Neural progenitor cell (in vitro differentiated cells): ENCODE measurements around the gene HSPB1. TPM values are rescaled to one million over a fixed set of nuclear protein-coding genes. Genes with fewer than 3 reads are reported as not detected.

Source experiments
- DNase-seq: peaks from one replicate; pipeline ENCODE4 v3.0.0-alpha.2; 2016; ENCODE audit warnings: low spot score
- H2AFZ ChIP-seq: fragments of 200-600 bp; sonication (generic); replicated peaks from 2 replicates; pipeline ENCODE4 v1.6.1; 2016; ENCODE audit warnings: antibody characterized with exemption
- H3F3A ChIP-seq: fragments of 200-600 bp; sonication (generic); 2 replicates; pipeline ENCODE4 v1.6.1; 2016; ENCODE audit warnings: antibody characterized with exemption, low read depth
- H3K27ac ChIP-seq: fragments of 200-600 bp; sonication (generic); 2 replicates; pipeline ENCODE4 v1.5.1; 2016; ENCODE audit warnings: mild to moderate bottlenecking
- H3K27me3 ChIP-seq: fragments of 200-600 bp; sonication (generic); 2 replicates; pipeline ENCODE4 v1.6.1; 2016; ENCODE audit warnings: mild to moderate bottlenecking, moderate library complexity
- H3K36me3 ChIP-seq: fragments of 200-600 bp; sonication (generic); 2 replicates; pipeline ENCODE4 v1.5.1; 2016
- H3K4me1 ChIP-seq: fragments of 200-600 bp; sonication (generic); 2 replicates; pipeline ENCODE4 v1.6.1; 2016; ENCODE audit warnings: mixed run types
- H3K4me2 ChIP-seq: fragments of 200-600 bp; sonication (generic); 2 replicates; pipeline ENCODE4 v1.6.1; 2016
- H3K4me3 ChIP-seq: fragments of 200-600 bp; sonication (generic); 2 replicates; pipeline ENCODE4 v1.5.1; 2016
- H3K79me2 ChIP-seq: fragments of 200-600 bp; sonication (generic); 2 replicates; pipeline ENCODE4 v1.6.1; 2016; ENCODE audit warnings: low read depth
- H3K9ac ChIP-seq: fragments of 200-600 bp; sonication (generic); 2 replicates; pipeline ENCODE4 v1.6.1; 2016
- H3K9me3 ChIP-seq: fragments of 200-600 bp; sonication (generic); 2 replicates; pipeline ENCODE4 v1.5.1; 2016; ENCODE audit warnings: low read depth
- H4K20me1 ChIP-seq: fragments of 200-600 bp; sonication (generic); 2 replicates; pipeline ENCODE4 v1.6.1; 2016; ENCODE audit warnings: low read depth
- H3K27ac Mint-ChIP-seq: 3 replicates; pipeline ENCODE4 v1.8.0; 2021; ENCODE audit warnings: mixed read lengths
- H3K27me3 Mint-ChIP-seq: 2 replicates; pipeline ENCODE4 v1.8.0; 2022; ENCODE audit warnings: low read depth, mild to moderate bottlenecking, inconsistent platforms, moderate library complexity, mixed read lengths; ENCODE audit not compliant: insufficient read depth
- H3K36me3 Mint-ChIP-seq: 3 replicates; pipeline ENCODE4 v1.8.0; 2021; ENCODE audit warnings: mixed read lengths
- H3K4me1 Mint-ChIP-seq: 3 replicates; pipeline ENCODE4 v1.8.0; 2021; ENCODE audit warnings: mixed read lengths
- H3K4me3 Mint-ChIP-seq: 3 replicates; pipeline ENCODE4 v1.8.0; 2021; ENCODE audit warnings: mild to moderate bottlenecking, moderate library complexity, mixed read lengths
- H3K9me3 Mint-ChIP-seq: 3 replicates; pipeline ENCODE4 v1.8.0; 2020; ENCODE audit warnings: mixed read lengths
- EZH2 ChIP-seq: fragments of 200-600 bp; sonication (generic); IDR thresholded peaks from 2 replicates; pipeline ENCODE4 v1.6.1; 2017; ENCODE audit warnings: antibody characterized with exemption, mild to moderate bottlenecking, moderate library complexity
- EZH2phosphoT487 ChIP-seq: fragments of 200-600 bp; sonication (generic); IDR thresholded peaks from 2 replicates; pipeline ENCODE4 v1.6.1; 2017; ENCODE audit warnings: antibody characterized with exemption
- total RNA-seq: library from RNA; depleted of rRNA; stranded (reverse); fragments of >200 nt; gene quantifications from 2 replicates; pipeline ENCODE4 v1.2.3, GENCODE V29; 2015; ENCODE audit warnings: low replicate concordance
- TF ChIP-seq, protein P1 (sequence below): fragments of 200-600 bp; sonication (generic); IDR thresholded peaks from 2 replicates; pipeline ENCODE4 v1.5.1; 2017; ENCODE audit warnings: antibody characterized with exemption, mild to moderate bottlenecking

Gene HSPB1
- total RNA-seq: 9.7 and 20.8 TPM in 2 replicates

DNA sequence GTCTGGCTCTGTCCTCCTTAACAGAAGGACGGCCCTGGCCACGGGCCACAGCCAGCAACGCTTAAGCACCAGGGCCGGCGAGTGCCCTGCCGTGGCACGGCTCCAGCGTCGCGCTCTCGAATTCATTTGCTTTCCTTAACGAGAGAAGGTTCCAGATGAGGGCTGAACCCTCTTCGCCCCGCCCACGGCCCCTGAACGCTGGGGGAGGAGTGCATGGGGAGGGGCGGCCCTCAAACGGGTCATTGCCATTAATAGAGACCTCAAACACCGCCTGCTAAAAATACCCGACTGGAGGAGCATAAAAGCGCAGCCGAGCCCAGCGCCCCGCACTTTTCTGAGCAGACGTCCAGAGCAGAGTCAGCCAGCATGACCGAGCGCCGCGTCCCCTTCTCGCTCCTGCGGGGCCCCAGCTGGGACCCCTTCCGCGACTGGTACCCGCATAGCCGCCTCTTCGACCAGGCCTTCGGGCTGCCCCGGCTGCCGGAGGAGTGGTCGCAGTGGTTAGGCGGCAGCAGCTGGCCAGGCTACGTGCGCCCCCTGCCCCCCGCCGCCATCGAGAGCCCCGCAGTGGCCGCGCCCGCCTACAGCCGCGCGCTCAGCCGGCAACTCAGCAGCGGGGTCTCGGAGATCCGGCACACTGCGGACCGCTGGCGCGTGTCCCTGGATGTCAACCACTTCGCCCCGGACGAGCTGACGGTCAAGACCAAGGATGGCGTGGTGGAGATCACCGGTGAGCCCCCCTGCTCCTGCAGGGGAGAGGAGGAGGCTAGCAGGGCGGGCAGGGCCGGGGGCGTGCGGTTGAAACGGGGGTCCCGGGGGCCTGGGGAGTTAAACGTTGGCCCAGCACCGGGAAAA lies at the start of gene HSPB1:
Gene HSPB1, plus strand, starts transcription at position 327 of the 855 bp plus-strand sequence. Its CDS starts 40 bp downstream, at position 367.
- Mint-ChIP-seq H3K9me3 (no peaks in the 10 kb centered on the region), H3K4me1 (peaks cover 41% of the 10 kb centered on the region), H3K36me3 (no peaks in the 10 kb centered on the region), H3K27me3 (peaks cover 16% of the 10 kb centered on the region), H3K4me3 (peak within 1 kb of the TSS; percentile 87), H3K27ac (peak within 1 kb of the TSS; percentile 98)
- H3K9me3 ChIP-seq: no peaks in the 10 kb centered on the region
- no peaks in the 10 kb centered on the region for H4K20me1 ChIP-seq
- H3K36me3 ChIP-seq: no peaks in the 10 kb centered on the region
- H3K27ac ChIP-seq: no peak within 1 kb of the TSS
- peaks cover 22% of the 10 kb centered on the region for H3F3A ChIP-seq
- peaks cover 19% of the 10 kb centered on the region for H3K4me1 ChIP-seq
- TF ChIP-seq EZH2phosphoT487 (no peak), EZH2 (no peak)
- TF ChIP-seq, protein P1, sequence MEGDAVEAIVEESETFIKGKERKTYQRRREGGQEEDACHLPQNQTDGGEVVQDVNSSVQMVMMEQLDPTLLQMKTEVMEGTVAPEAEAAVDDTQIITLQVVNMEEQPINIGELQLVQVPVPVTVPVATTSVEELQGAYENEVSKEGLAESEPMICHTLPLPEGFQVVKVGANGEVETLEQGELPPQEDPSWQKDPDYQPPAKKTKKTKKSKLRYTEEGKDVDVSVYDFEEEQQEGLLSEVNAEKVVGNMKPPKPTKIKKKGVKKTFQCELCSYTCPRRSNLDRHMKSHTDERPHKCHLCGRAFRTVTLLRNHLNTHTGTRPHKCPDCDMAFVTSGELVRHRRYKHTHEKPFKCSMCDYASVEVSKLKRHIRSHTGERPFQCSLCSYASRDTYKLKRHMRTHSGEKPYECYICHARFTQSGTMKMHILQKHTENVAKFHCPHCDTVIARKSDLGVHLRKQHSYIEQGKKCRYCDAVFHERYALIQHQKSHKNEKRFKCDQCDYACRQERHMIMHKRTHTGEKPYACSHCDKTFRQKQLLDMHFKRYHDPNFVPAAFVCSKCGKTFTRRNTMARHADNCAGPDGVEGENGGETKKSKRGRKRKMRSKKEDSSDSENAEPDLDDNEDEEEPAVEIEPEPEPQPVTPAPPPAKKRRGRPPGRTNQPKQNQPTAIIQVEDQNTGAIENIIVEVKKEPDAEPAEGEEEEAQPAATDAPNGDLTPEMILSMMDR: no peak
- H3K4me3 ChIP-seq: peak within 1 kb of the TSS; percentile 45
- no peaks in the 10 kb centered on the region for H3K79me2 ChIP-seq
- peak within 1 kb of the TSS; percentile 65 for H2AFZ ChIP-seq
- peak; percentile 79 for DNase-seq
- peaks cover 26% of the 10 kb centered on the region for H3K27me3 ChIP-seq
- no peak within 1 kb of the TSS for H3K9ac ChIP-seq
- H3K4me2 ChIP-seq: peak within 1 kb of the TSS; percentile 83

GRCh38 chr7:76254781-76255180 lies 47.7 kb upstream of the HSPB1 start:
- DNase-seq: no peak
- no peak overlapping the region for H3K4me3 Mint-ChIP-seq
- Histone ChIP-seq H3K4me1 (peaks cover 5% of the 10 kb centered on the region), H3F3A (peaks cover 12% of the 10 kb centered on the region), H2AFZ (no peak overlapping the region), H3K27ac (no peak overlapping the region), H3K4me3 (no peak overlapping the region), H3K9me3 (no peaks in the 10 kb centered on the region), H3K36me3 (no peaks in the 10 kb centered on the region), H3K4me2 (no peak overlapping the region), H3K9ac (no peak overlapping the region), H4K20me1 (no peaks in the 10 kb centered on the region), H3K79me2 (no peaks in the 10 kb centered on the region), H3K27me3 (no peaks in the 10 kb centered on the region)
- H3K27ac Mint-ChIP-seq: no peak overlapping the region
- H3K4me1 Mint-ChIP-seq: peaks cover 22% of the 10 kb centered on the region
- TF ChIP-seq, protein P1: no peak
- no peak for TF ChIP-seq EZH2phosphoT487
- no peak for TF ChIP-seq EZH2
- peaks cover 2% of the 10 kb centered on the region for H3K36me3 Mint-ChIP-seq
- no peaks in the 10 kb centered on the region for H3K9me3 Mint-ChIP-seq
- H3K27me3 Mint-ChIP-seq: peaks cover 12% of the 10 kb centered on the region

GRCh38 chr7:76257973-76258372 lies 44.5 kb upstream of the HSPB1 start:
- H3K36me3 ChIP-seq: no peaks in the 10 kb centered on the region
- Mint-ChIP-seq H3K4me3 (peak overlapping the region; percentile 55), H3K27ac (peak overlapping the region; percentile 46)

More at GRCh38 chr7:76257973-76258372, 44.5 kb upstream of the HSPB1 start:
- Histone ChIP-seq H3K4me3 (no peak overlapping the region), H3K4me1 (peaks cover 10% of the 10 kb centered on the region), H3F3A (peaks cover 20% of the 10 kb centered on the region), H4K20me1 (no peaks in the 10 kb centered on the region), H2AFZ (no peak overlapping the region), H3K79me2 (no peaks in the 10 kb centered on the region), H3K4me2 (no peak overlapping the region), H3K9me3 (no peaks in the 10 kb centered on the region), H3K9ac (no peak overlapping the region), H3K27ac (no peak overlapping the region), H3K27me3 (no peaks in the 10 kb centered on the region)
- Mint-ChIP-seq H3K4me1 (peaks cover 19% of the 10 kb centered on the region), H3K9me3 (no peaks in the 10 kb centered on the region), H3K36me3 (peaks cover 2% of the 10 kb centered on the region), H3K27me3 (peaks cover 10% of the 10 kb centered on the region)
- TF ChIP-seq, protein P1: peak; percentile 18
- TF ChIP-seq EZH2: no peak
- peak; percentile 28 for DNase-seq
